WTC11 (cell line): ENCODE results near the gene TMEM250. TPM values are rescaled to one million over a fixed set of nuclear protein-coding genes. Genes with fewer than 3 reads are reported as not detected.

ENCODE experiments used
- ATAC-seq: fragments of 200-7000 bp; cut with Tn5 transposase; 2 replicates; pipeline ENCODE4 v1.10.0; 2021; ENCODE audit warnings: mild to moderate bottlenecking, moderate library complexity
- CTCF ChIA-PET: fragments of 300-600 bp; sonication (Branson Sonifier 250); formaldehyde crosslinking; loops from one replicate; lab custom pipeline; 2021; ENCODE audit warnings: antibody characterized with exemption; lab: Charles Lee
- POLR2A ChIA-PET: fragments of 350-600 bp; sonication (Branson Sonifier 250); formaldehyde crosslinking; loops from one replicate; lab custom pipeline; 2021; ENCODE audit warnings: antibody characterized with exemption; lab: Charles Lee
- DNase-seq: peaks from one replicate; pipeline ENCODE4 v3.0.0; 2021; ENCODE audit warnings: low spot score
- H3K27ac Mint-ChIP-seq: 2 replicates; pipeline ENCODE4 v1.8.0; 2021; ENCODE audit warnings: mixed read lengths
- H3K27me3 Mint-ChIP-seq: 2 replicates; pipeline ENCODE4 v1.8.0; 2021; ENCODE audit warnings: low read depth, mild to moderate bottlenecking, moderate library complexity, mixed read lengths
- H3K36me3 Mint-ChIP-seq: 2 replicates; pipeline ENCODE4 v1.8.0; 2021; ENCODE audit warnings: mixed read lengths
- H3K4me1 Mint-ChIP-seq: 2 replicates; pipeline ENCODE4 v1.8.0; 2022; ENCODE audit warnings: mixed read lengths
- H3K4me3 Mint-ChIP-seq: 2 replicates; pipeline ENCODE4 v1.8.0; 2021; ENCODE audit warnings: mild to moderate bottlenecking, moderate library complexity, mixed read lengths
- H3K9me3 Mint-ChIP-seq: 2 replicates; pipeline ENCODE4 v1.8.0; 2021; ENCODE audit warnings: mixed read lengths
- ATF3 ChIP-seq: sonication (generic); formaldehyde crosslinking; conservative IDR thresholded peaks from 2 replicates; pipeline ENCODE4 v1.8.1; 2022; ENCODE audit warnings: mild to moderate bottlenecking, missing genetic modification reagents
- ESRRA ChIP-seq: sonication (generic); formaldehyde crosslinking; IDR thresholded peaks from 2 replicates; pipeline ENCODE4 v1.8.1; 2022; ENCODE audit warnings: mild to moderate bottlenecking, missing genetic modification reagents, borderline replicate concordance
- GABPB1 ChIP-seq: sonication (generic); formaldehyde crosslinking; IDR thresholded peaks from 2 replicates; pipeline ENCODE4 v1.8.1; 2023; ENCODE audit warnings: mild to moderate bottlenecking, missing genetic modification reagents
- GRHL2 ChIP-seq: fragments of 250-450 bp; sonication (Bioruptor Pico); IDR thresholded peaks from 2 replicates; pipeline ENCODE4 v1.8.0; 2022; ENCODE audit warnings: mild to moderate bottlenecking, moderate library complexity; ENCODE audit not compliant: insufficient replicate concordance, severe bottlenecking
- MAX ChIP-seq: sonication (generic); formaldehyde crosslinking; IDR thresholded peaks from 2 replicates; pipeline ENCODE4 v1.8.0; 2022; ENCODE audit warnings: mild to moderate bottlenecking, missing genetic modification reagents
- NFYB ChIP-seq: sonication (generic); formaldehyde crosslinking; conservative IDR thresholded peaks from 2 replicates; pipeline ENCODE4 v1.8.0; 2022; ENCODE audit warnings: low read depth, missing genetic modification reagents
- NR3C1 ChIP-seq: sonication (generic); formaldehyde crosslinking; conservative IDR thresholded peaks from 2 replicates; pipeline ENCODE4 v1.8.1; 2023; ENCODE audit warnings: low read depth, mild to moderate bottlenecking, missing genetic modification reagents
- SMAD3 ChIP-seq: sonication (generic); formaldehyde crosslinking; IDR thresholded peaks from 2 replicates; pipeline ENCODE4 v1.8.0; 2022; ENCODE audit warnings: missing genetic modification reagents, mild to moderate bottlenecking, borderline replicate concordance
- SMAD4 ChIP-seq: sonication (generic); formaldehyde crosslinking; IDR thresholded peaks from 2 replicates; pipeline ENCODE4 v1.8.0; 2022; ENCODE audit warnings: mild to moderate bottlenecking, missing genetic modification reagents
- STAT6 ChIP-seq: sonication (generic); formaldehyde crosslinking; conservative IDR thresholded peaks from 2 replicates; pipeline ENCODE4 v1.8.1; 2023; ENCODE audit warnings: mild to moderate bottlenecking, low read depth, missing genetic modification reagents, moderate library complexity
- TCF7 ChIP-seq: sonication (generic); formaldehyde crosslinking; IDR thresholded peaks from 2 replicates; pipeline ENCODE4 v1.8.0; 2022; ENCODE audit warnings: mild to moderate bottlenecking, low read depth, missing genetic modification reagents, moderate library complexity
- TP53 ChIP-seq: sonication (generic); formaldehyde crosslinking; IDR thresholded peaks from 2 replicates; pipeline ENCODE4 v1.8.1; 2023; ENCODE audit warnings: mild to moderate bottlenecking, missing genetic modification reagents
- ZNF219 ChIP-seq: sonication (generic); formaldehyde crosslinking; IDR thresholded peaks from 2 replicates; pipeline ENCODE4 v1.8.0; 2023; ENCODE audit warnings: missing genetic modification reagents, mild to moderate bottlenecking, borderline replicate concordance
- ZNF423 ChIP-seq: fragments of 250-450 bp; sonication (Bioruptor Pico); IDR thresholded peaks from 2 replicates; pipeline ENCODE4 v2.1.2; 2022; ENCODE audit warnings: mild to moderate bottlenecking, moderate library complexity
- total RNA-seq: library from RNA; stranded (reverse); gene quantifications from 3 replicates; pipeline ENCODE4 v1.2.3, GENCODE V29; 2021
- TF ChIP-seq, protein P1 (sequence below): fragments of 250-450 bp; sonication (Bioruptor Pico); IDR thresholded peaks from 2 replicates; pipeline ENCODE4 v1.9.0; 2021; ENCODE audit warnings: mild to moderate bottlenecking, borderline replicate concordance
- TF ChIP-seq, protein P2 (sequence below): sonication (generic); formaldehyde crosslinking; IDR thresholded peaks from 2 replicates; pipeline ENCODE4 v1.8.1; 2022; ENCODE audit warnings: mild to moderate bottlenecking, missing genetic modification reagents, moderate library complexity, borderline replicate concordance

Gene TMEM250
- total RNA-seq, 1 experiment from 2014 or later = 39.4 TPM

DNA sequence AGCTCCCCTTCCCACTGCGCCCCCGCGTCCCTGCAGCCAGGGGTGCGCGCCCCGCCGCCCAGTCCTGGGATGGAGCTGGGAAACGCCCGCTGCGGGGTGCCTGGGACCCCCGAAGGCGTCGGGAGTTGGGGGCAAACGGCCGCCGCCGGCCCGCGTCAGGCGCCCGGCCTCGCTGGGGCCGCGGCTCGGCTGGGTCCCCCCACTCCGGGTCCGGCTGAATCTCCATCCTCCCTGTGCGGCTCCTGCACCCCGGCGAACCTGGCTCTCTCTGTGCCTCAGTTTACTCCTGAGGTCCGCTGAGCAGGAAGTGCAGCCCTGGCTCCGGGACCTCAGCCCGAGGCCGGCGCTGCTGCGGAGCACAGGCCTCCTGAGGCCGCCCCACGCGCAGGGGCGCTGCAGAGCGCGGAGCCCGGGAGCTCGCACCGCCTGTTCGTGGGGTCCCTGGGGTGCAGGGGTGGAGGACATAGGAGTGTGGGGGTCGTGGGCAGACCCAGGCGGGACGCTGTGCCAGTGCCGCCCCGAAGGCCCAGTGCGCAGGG is 13.9 kb upstream of the TMEM250 start:
- DNase-seq (no peak), ATAC-seq (peak; percentile 22)
- ChIA-PET CTCF (interaction anchor here (0.7 to 2.1 kb wide), 31 partner anchors 9 to 335 kb away, joined by 3 to 15 read pairs (median 5); partner anchors contain the start of genes DNLZ and NACC2), POLR2A (interaction anchor here (1.0 kb wide), 1 partner anchor 10 kb away, joined by 3 read pairs; no protein-coding TSS in a partner anchor)
- TF ChIP-seq, protein P1, sequence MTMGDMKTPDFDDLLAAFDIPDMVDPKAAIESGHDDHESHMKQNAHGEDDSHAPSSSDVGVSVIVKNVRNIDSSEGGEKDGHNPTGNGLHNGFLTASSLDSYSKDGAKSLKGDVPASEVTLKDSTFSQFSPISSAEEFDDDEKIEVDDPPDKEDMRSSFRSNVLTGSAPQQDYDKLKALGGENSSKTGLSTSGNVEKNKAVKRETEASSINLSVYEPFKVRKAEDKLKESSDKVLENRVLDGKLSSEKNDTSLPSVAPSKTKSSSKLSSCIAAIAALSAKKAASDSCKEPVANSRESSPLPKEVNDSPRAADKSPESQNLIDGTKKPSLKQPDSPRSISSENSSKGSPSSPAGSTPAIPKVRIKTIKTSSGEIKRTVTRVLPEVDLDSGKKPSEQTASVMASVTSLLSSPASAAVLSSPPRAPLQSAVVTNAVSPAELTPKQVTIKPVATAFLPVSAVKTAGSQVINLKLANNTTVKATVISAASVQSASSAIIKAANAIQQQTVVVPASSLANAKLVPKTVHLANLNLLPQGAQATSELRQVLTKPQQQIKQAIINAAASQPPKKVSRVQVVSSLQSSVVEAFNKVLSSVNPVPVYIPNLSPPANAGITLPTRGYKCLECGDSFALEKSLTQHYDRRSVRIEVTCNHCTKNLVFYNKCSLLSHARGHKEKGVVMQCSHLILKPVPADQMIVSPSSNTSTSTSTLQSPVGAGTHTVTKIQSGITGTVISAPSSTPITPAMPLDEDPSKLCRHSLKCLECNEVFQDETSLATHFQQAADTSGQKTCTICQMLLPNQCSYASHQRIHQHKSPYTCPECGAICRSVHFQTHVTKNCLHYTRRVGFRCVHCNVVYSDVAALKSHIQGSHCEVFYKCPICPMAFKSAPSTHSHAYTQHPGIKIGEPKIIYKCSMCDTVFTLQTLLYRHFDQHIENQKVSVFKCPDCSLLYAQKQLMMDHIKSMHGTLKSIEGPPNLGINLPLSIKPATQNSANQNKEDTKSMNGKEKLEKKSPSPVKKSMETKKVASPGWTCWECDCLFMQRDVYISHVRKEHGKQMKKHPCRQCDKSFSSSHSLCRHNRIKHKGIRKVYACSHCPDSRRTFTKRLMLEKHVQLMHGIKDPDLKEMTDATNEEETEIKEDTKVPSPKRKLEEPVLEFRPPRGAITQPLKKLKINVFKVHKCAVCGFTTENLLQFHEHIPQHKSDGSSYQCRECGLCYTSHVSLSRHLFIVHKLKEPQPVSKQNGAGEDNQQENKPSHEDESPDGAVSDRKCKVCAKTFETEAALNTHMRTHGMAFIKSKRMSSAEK (CRISPR knock-in tag) = no peak
- no peak for TF ChIP-seq GRHL2 (CRISPR knock-in tag)
- no peak for TF ChIP-seq SMAD3 (CRISPR knock-in tag)
- TF ChIP-seq ZNF423 (CRISPR knock-in tag) = peak; percentile 14; the same call in 1 of the 2 replicates
- peaks cover 16% of the 10 kb centered on the region for H3K27me3 Mint-ChIP-seq
- peak overlapping the region; percentile 56 for H3K4me3 Mint-ChIP-seq
- H3K4me1 Mint-ChIP-seq = peaks cover 13% of the 10 kb centered on the region
- no peak overlapping the region for H3K27ac Mint-ChIP-seq
- H3K36me3 Mint-ChIP-seq = no peaks in the 10 kb centered on the region
- H3K9me3 Mint-ChIP-seq = no peaks in the 10 kb centered on the region

DNA sequence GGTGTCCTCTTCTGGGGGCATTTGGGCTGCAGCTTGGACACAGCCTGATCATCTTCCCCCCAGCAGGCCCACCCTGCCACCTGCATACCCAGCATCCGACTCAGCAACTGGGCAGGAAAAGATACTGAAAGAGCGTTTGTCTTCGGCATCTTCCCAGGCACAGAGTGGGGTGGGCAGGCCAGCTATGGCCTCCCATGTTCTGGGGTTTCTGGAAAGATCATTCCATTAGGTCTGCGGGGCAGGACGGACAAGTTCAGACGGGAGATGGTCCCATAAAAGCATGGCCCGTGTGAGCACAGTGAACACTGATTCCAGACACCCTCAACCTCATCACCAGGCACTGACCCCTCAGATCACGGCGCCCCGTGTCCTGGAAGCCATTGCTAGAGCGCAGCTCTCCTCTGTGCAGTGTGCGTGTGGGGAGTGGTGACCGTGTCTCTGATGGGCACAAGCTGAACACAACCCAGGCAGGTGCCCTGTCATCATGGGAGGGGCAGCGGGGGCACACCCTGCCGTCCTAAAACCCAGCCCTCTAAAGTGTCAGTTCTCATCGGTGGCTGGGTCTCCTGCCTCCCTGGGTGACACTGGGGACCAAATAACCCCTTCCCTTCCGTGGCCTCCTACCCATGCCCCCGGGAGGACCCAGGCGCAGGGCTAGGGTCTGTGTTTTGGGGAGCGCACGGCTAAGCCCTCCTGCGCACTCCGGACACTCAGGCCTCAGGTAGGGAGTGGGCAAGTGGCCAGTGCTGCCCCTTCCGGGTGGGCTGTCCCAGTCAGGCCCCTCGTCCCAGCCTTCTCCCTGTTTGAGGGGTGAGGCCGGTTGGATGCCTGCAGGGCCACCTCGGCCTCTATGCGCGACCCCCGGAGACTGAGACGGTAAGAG is 13.2 kb upstream of the TMEM250 start:
- Mint-ChIP-seq H3K27me3 (peaks cover 16% of the 10 kb centered on the region), H3K4me1 (peaks cover 13% of the 10 kb centered on the region), H3K36me3 (no peaks in the 10 kb centered on the region), H3K9me3 (no peaks in the 10 kb centered on the region), H3K27ac (no peak overlapping the region), H3K4me3 (peak overlapping the region; percentile 39)
- TF ChIP-seq STAT6 (CRISPR knock-in tag) (no peak), SMAD4 (CRISPR knock-in tag) (no peak), NR3C1 (no peak), NFYB (CRISPR knock-in tag) (no peak), GABPB1 (CRISPR knock-in tag) (no peak), ESRRA (CRISPR knock-in tag) (no peak), TCF7 (CRISPR knock-in tag) (no peak), TP53 (CRISPR knock-in tag) (no peak), ZNF219 (no peak), MAX (CRISPR knock-in tag) (no peak), ATF3 (no peak)
- TF ChIP-seq, protein P1 (CRISPR knock-in tag) = no peak
- TF ChIP-seq, protein P2, sequence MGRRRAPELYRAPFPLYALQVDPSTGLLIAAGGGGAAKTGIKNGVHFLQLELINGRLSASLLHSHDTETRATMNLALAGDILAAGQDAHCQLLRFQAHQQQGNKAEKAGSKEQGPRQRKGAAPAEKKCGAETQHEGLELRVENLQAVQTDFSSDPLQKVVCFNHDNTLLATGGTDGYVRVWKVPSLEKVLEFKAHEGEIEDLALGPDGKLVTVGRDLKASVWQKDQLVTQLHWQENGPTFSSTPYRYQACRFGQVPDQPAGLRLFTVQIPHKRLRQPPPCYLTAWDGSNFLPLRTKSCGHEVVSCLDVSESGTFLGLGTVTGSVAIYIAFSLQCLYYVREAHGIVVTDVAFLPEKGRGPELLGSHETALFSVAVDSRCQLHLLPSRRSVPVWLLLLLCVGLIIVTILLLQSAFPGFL (CRISPR knock-in tag) = no peak
- POLR2A ChIA-PET = interaction anchor here (1.0 kb wide), 1 partner anchor 9 kb away, joined by 3 read pairs; no protein-coding TSS in a partner anchor
- DNase-seq (no peak), ATAC-seq (no peak)
- CTCF ChIA-PET = interaction anchor here (0.8 to 2.1 kb wide), 13 partner anchors 13 to 334 kb away, joined by 3 to 15 read pairs (median 5); partner anchors contain the start of genes DNLZ and NACC2
